ENCODE results near the gene RDH5.
"Not testable (repeated sequence)": the region's sequence is repeated elsewhere in the genome, so short reads cannot be mapped to it uniquely, and the experiment has no call there.

Gene RDH5

GRCh38 chr12:55746174-55746912 lies 26.1 kb downstream of the RDH5 start:
- no peak overlapping the region for H3K9ac ChIP-seq (ENCODE audit: low read depth in 1 of 2, low read length in 2 of 2)
- H3K9me3 ChIP-seq (ENCODE audit: control insufficient read depth in 1 of 2, low read length in 2 of 2), result no peaks in the 10 kb centered on the region
- H3K4me3 ChIP-seq (ENCODE audit: low read depth in 1 of 2, low read length in 2 of 2), result no peak overlapping the region
- H3K36me3 ChIP-seq (ENCODE audit: control insufficient read depth in 1 of 2, insufficient read depth in 2 of 2, low read length in 2 of 2), result peaks cover 2 to 15% of the 10 kb centered on the region in 2 donors
- H3K4me1 ChIP-seq (ENCODE audit: control insufficient read depth in 1 of 2, insufficient read depth in 2 of 2, low read length in 2 of 2), result peaks cover 8 to 12% of the 10 kb centered on the region in 2 donors
- H3K27me3 ChIP-seq (ENCODE audit: control insufficient read depth in 1 of 2, insufficient read depth in 2 of 2, low read length in 2 of 2), result peaks cover 3 to 12% of the 10 kb centered on the region in 2 donors
- H3K27ac ChIP-seq (ENCODE audit: low read depth, low read length), result no peak overlapping the region

GRCh38 chr12:55746913-55747231 lies 26.7 kb downstream of the RDH5 start:
- no peak overlapping the region for H3K4me3 ChIP-seq (ENCODE audit: low read depth in 1 of 2, low read length in 2 of 2)
- H3K27me3 ChIP-seq (ENCODE audit: control insufficient read depth in 1 of 2, insufficient read depth in 2 of 2, low read length in 2 of 2), result peaks cover 3 to 9% of the 10 kb centered on the region in 2 donors
- H3K9me3 ChIP-seq (ENCODE audit: control insufficient read depth in 1 of 2, low read length in 2 of 2), result no peaks in the 10 kb centered on the region
- H3K36me3 ChIP-seq (ENCODE audit: control insufficient read depth in 1 of 2, insufficient read depth in 2 of 2, low read length in 2 of 2), result peaks cover 7 to 20% of the 10 kb centered on the region in 2 donors
- no peak overlapping the region for H3K9ac ChIP-seq (ENCODE audit: low read depth in 1 of 2, low read length in 2 of 2)
- H3K4me1 ChIP-seq (ENCODE audit: control insufficient read depth in 1 of 2, insufficient read depth in 2 of 2, low read length in 2 of 2), result peaks cover 8 to 12% of the 10 kb centered on the region in 2 donors
- H3K27ac ChIP-seq (ENCODE audit: low read depth, low read length), result no peak overlapping the region

GRCh38 chr12:55748230-55748993 lies 28.2 kb downstream of the RDH5 start:
- H3K27ac ChIP-seq (ENCODE audit: low read depth, low read length), result no peak overlapping the region
- H3K36me3 ChIP-seq (ENCODE audit: control insufficient read depth in 1 of 2, insufficient read depth in 2 of 2, low read length in 2 of 2), result peaks cover 9 to 32% of the 10 kb centered on the region in 2 donors
- peaks cover 3 to 8% of the 10 kb centered on the region in 2 donors for H3K27me3 ChIP-seq (ENCODE audit: control insufficient read depth in 1 of 2, insufficient read depth in 2 of 2, low read length in 2 of 2)
- no peak overlapping the region for H3K9ac ChIP-seq (ENCODE audit: low read depth in 1 of 2, low read length in 2 of 2)
- H3K9me3 ChIP-seq (ENCODE audit: control insufficient read depth in 1 of 2, low read length in 2 of 2), result no peaks in the 10 kb centered on the region
- H3K4me1 ChIP-seq (ENCODE audit: control insufficient read depth in 1 of 2, insufficient read depth in 2 of 2, low read length in 2 of 2), result peaks cover 8 to 11% of the 10 kb centered on the region in 2 donors
- no peak overlapping the region for H3K4me3 ChIP-seq (ENCODE audit: low read depth in 1 of 2, low read length in 2 of 2)

GRCh38 chr12:55755246-55755645 lies 35.1 kb downstream of the RDH5 start:
- H3K4me1 ChIP-seq (ENCODE audit: control insufficient read depth in 1 of 2, insufficient read depth in 2 of 2, low read length in 2 of 2), result no peaks in the 10 kb centered on the region
- H3K27me3 ChIP-seq (ENCODE audit: control insufficient read depth in 1 of 2, insufficient read depth in 2 of 2, low read length in 2 of 2), result no peaks in the 10 kb centered on the region
- H3K9ac ChIP-seq (ENCODE audit: low read depth in 1 of 2, low read length in 2 of 2), result no peak overlapping the region
- H3K27ac ChIP-seq (ENCODE audit: low read depth, low read length), result no peak overlapping the region
- H3K4me3 ChIP-seq (ENCODE audit: low read depth in 1 of 2, low read length in 2 of 2), result no peak overlapping the region
- peaks cover 18 to 80% of the 10 kb centered on the region in 2 donors for H3K36me3 ChIP-seq (ENCODE audit: control insufficient read depth in 1 of 2, insufficient read depth in 2 of 2, low read length in 2 of 2)
- H3K9me3 ChIP-seq (ENCODE audit: control insufficient read depth in 1 of 2, low read length in 2 of 2), result no peaks in the 10 kb centered on the region

DNA sequence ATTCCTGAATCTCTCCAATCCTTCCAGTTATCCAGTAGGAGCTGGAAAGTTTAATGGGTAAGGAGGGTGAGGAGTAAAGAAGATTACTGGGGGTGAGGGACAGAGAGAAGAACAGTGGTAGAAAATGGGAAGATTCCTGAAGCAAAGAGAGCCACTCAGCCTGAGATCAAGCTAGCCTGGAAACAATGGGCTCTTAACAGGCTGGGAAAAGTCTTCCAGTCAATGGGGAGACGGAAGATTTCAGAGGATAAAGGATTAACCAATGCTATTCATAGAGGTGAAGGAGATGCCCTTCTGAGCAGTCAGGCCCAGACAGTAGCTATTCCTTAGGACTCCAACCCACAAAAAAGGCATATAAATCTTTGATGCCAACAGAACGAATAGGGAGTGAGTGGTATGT lies 37.5 kb downstream of the RDH5 start:
- no peaks in the 10 kb centered on the region for H3K4me1 ChIP-seq (ENCODE audit: control insufficient read depth in 1 of 2, insufficient read depth in 2 of 2, low read length in 2 of 2)
- H3K36me3 ChIP-seq (ENCODE audit: control insufficient read depth in 1 of 2, insufficient read depth in 2 of 2, low read length in 2 of 2), result peaks cover 8 to 68% of the 10 kb centered on the region in 2 donors
- H3K27ac ChIP-seq (ENCODE audit: low read depth, low read length), result no peak overlapping the region
- no peaks in the 10 kb centered on the region for H3K9me3 ChIP-seq (ENCODE audit: control insufficient read depth in 1 of 2, low read length in 2 of 2)
- no peak overlapping the region for H3K4me3 ChIP-seq (ENCODE audit: low read depth in 1 of 2, low read length in 2 of 2)
- no peaks in the 10 kb centered on the region for H3K27me3 ChIP-seq (ENCODE audit: control insufficient read depth in 1 of 2, insufficient read depth in 2 of 2, low read length in 2 of 2)
- H3K9ac ChIP-seq (ENCODE audit: low read depth in 1 of 2, low read length in 2 of 2), result no peak overlapping the region

- not testable (repeated sequence) for H3K4me1 ChIP-seq (ENCODE audit: control insufficient read depth in 1 of 2, insufficient read depth in 2 of 2, low read length in 2 of 2); H3K9ac ChIP-seq (ENCODE audit: low read depth in 1 of 2, low read length in 2 of 2); H3K27me3 ChIP-seq (ENCODE audit: control insufficient read depth in 1 of 2, insufficient read depth in 2 of 2, low read length in 2 of 2); H3K4me3 ChIP-seq (ENCODE audit: low read depth in 1 of 2, low read length in 2 of 2); H3K27ac ChIP-seq (ENCODE audit: low read depth, low read length); H3K9me3 ChIP-seq (ENCODE audit: control insufficient read depth in 1 of 2, low read length in 2 of 2)
- H3K36me3 ChIP-seq (ENCODE audit: control insufficient read depth in 1 of 2, insufficient read depth in 2 of 2, low read length in 2 of 2), result peaks cover 8 to 69% of the 10 kb centered on the region in 2 donors
These were observed 38.4 kb downstream of the RDH5 start for GRCh38 chr12:55758575-55758974.

DNA sequence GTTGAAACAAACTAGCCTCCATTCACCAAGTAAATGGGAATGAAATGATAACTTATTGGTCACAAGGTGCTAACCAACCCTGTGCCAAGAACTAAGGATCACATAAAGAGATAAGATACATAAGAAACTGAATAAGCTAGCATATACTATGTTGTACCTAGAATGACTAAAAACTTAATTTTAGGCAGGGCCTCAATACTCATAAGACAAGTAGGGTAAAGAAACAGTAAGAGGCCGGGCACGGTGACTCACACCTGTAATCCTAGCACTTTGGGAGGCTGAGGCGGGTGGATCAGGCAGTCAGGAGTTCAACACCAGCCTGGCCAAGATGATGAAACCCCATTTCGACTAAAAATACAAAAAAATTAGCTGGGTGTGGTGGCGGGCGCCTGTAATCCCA lies 40.5 kb downstream of the RDH5 start:
- no peak overlapping the region for H3K4me3 ChIP-seq (ENCODE audit: low read depth in 1 of 2, low read length in 2 of 2)
- no peak overlapping the region for H3K27ac ChIP-seq (ENCODE audit: low read depth, low read length)
- peaks cover 11 to 57% of the 10 kb centered on the region in 2 donors for H3K36me3 ChIP-seq (ENCODE audit: control insufficient read depth in 1 of 2, insufficient read depth in 2 of 2, low read length in 2 of 2)
- no peaks in the 10 kb centered on the region for H3K4me1 ChIP-seq (ENCODE audit: control insufficient read depth in 1 of 2, insufficient read depth in 2 of 2, low read length in 2 of 2)
- H3K9ac ChIP-seq (ENCODE audit: low read depth in 1 of 2, low read length in 2 of 2), result no peak overlapping the region
- H3K27me3 ChIP-seq (ENCODE audit: control insufficient read depth in 1 of 2, insufficient read depth in 2 of 2, low read length in 2 of 2), result no peaks in the 10 kb centered on the region
- H3K9me3 ChIP-seq (ENCODE audit: control insufficient read depth in 1 of 2, low read length in 2 of 2), result no peaks in the 10 kb centered on the region

DNA sequence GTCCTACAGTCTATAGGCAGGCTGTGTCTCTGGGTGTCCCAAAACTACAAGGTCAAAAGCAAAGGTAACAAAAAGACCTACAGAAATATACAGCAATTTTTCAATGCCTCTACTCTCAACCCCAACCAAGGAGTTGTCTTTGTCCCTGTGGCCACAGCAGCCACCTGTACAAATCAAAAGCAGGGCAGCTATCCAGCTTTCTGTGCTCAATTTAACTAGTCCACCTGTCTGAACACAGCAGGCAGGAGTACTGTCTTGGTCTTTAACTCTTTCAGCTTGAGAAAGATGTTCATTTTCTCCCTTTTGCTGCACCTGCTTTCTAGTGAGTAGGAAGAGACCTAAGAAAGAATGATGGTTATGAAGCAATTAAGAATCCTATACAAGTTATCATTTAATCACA lies 42.5 kb downstream of the RDH5 start:
- no peaks in the 10 kb centered on the region for H3K4me1 ChIP-seq (ENCODE audit: control insufficient read depth in 1 of 2, insufficient read depth in 2 of 2, low read length in 2 of 2)
- no peak overlapping the region for H3K4me3 ChIP-seq (ENCODE audit: low read depth in 1 of 2, low read length in 2 of 2)
- H3K36me3 ChIP-seq (ENCODE audit: control insufficient read depth in 1 of 2, insufficient read depth in 2 of 2, low read length in 2 of 2), result peaks cover 12 to 45% of the 10 kb centered on the region in 2 donors

DNA sequence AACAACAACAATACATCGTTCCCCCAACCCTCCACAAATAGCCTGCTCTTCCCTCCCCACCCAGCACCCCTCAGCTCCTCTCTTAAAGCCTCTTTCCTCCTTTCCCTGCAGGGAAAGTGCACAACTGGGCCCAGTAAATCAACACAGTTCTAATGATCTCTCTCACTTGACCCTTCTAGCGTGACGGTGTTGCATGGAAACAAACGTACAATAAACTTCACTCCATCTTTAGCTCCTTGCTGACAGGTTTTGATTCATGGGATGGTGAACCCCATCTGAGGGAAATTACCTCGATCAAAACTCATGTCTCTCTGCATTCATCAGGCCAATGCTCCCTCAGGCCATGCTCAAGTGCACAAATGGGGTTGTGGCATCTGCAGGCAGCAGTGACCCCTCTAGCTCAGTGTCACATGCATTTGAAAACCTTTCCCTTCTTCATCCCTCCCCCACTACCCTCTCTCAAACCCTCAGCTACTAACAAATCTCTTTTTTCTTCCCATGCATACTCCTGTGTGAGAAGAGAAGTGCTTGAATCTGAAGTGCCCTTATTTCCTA lies 45.6 kb downstream of the RDH5 start:
- Histone ChIP-seq H3K9me3 (ENCODE audit: control insufficient read depth in 1 of 2, low read length in 2 of 2) (no peaks in the 10 kb centered on the region), H3K36me3 (ENCODE audit: control insufficient read depth in 1 of 2, insufficient read depth in 2 of 2, low read length in 2 of 2) (peaks cover 10 to 24% of the 10 kb centered on the region in 2 donors), H3K4me1 (ENCODE audit: control insufficient read depth in 1 of 2, insufficient read depth in 2 of 2, low read length in 2 of 2) (no peaks in the 10 kb centered on the region), H3K4me3 (ENCODE audit: low read depth in 1 of 2, low read length in 2 of 2) (no peak overlapping the region), H3K27ac (ENCODE audit: low read depth, low read length) (no peak overlapping the region), H3K9ac (ENCODE audit: low read depth in 1 of 2, low read length in 2 of 2) (no peak overlapping the region), H3K27me3 (ENCODE audit: control insufficient read depth in 1 of 2, insufficient read depth in 2 of 2, low read length in 2 of 2) (no peaks in the 10 kb centered on the region)

More for the DNA sequence above, 42.5 kb downstream of the RDH5 start:
- Histone ChIP-seq H3K9me3 (ENCODE audit: control insufficient read depth in 1 of 2, low read length in 2 of 2) (no peaks in the 10 kb centered on the region), H3K9ac (ENCODE audit: low read depth in 1 of 2, low read length in 2 of 2) (no peak overlapping the region), H3K27me3 (ENCODE audit: control insufficient read depth in 1 of 2, insufficient read depth in 2 of 2, low read length in 2 of 2) (no peaks in the 10 kb centered on the region), H3K27ac (ENCODE audit: low read depth, low read length) (no peak overlapping the region)

GRCh38 chr12:55767156-55767555 lies 47.0 kb downstream of the RDH5 start:
- H3K36me3 ChIP-seq (ENCODE audit: control insufficient read depth in 1 of 2, insufficient read depth in 2 of 2, low read length in 2 of 2), result peaks cover 10 to 36% of the 10 kb centered on the region in 2 donors
- H3K4me1 ChIP-seq (ENCODE audit: control insufficient read depth in 1 of 2, insufficient read depth in 2 of 2, low read length in 2 of 2), result no peaks in the 10 kb centered on the region
- H3K27me3 ChIP-seq (ENCODE audit: control insufficient read depth in 1 of 2, insufficient read depth in 2 of 2, low read length in 2 of 2), result no peaks in the 10 kb centered on the region
- H3K9ac ChIP-seq (ENCODE audit: low read depth in 1 of 2, low read length in 2 of 2), result no peak overlapping the region
- H3K9me3 ChIP-seq (ENCODE audit: control insufficient read depth in 1 of 2, low read length in 2 of 2), result no peaks in the 10 kb centered on the region
- H3K27ac ChIP-seq (ENCODE audit: low read depth, low read length), result no peak overlapping the region
- no peak overlapping the region for H3K4me3 ChIP-seq (ENCODE audit: low read depth in 1 of 2, low read length in 2 of 2)
